Measurements from ENCODE around the gene NXN.

GRCh38 chr17:1018547-1018946 lies 39.0 kb upstream of the NXN start:
- TF ChIP-seq CTCF (IDR thresholded peaks at IDR 0.05) (no peak), POLR2A (IDR thresholded peaks at IDR 0.05) (no peak), POLR2AphosphoS5 (IDR thresholded peaks at IDR 0.05) (no peak), EP300 (IDR thresholded peaks at IDR 0.05) (no peak)
